GM19438 (cell line): ENCODE measurements around the gene BCL2.

ENCODE experiments used
- ATAC-seq: cut with Tn5 transposase; IDR thresholded peaks from one replicate; pipeline ENCODE4 v1.9.1; 2021; ENCODE audit warnings: low read depth; ENCODE audit not compliant: unreplicated experiment

BCL2 gene

GRCh38 chr18:63262369-63263335 lies 56.9 kb downstream of the BCL2 start:
- ATAC-seq = no peak

DNA sequence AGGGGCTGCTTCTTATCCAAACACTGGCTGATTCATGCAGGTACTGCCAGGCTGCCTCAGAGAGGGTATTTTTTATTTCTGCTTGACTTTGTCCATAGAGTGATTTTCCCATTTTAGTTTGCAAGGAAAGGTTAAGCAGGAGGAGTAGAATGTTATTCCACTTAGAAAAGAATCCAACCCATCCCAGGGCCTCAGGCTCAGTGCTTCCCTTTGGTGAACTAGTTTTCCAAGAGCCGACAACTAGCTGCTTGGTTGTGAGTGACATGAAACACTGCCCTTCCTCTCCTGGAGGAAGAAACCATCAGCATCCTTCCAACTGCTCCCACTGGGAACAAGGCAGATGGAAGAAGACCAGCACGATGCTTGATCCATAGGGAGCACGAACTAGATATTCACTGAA lies 58.5 kb downstream of the BCL2 start:
- no peak for ATAC-seq

GRCh38 chr18:63260380-63260754 lies 59.2 kb downstream of the BCL2 start:
- ATAC-seq = no peak

- ATAC-seq = no peak
Measured at GRCh38 chr18:63259567-63260379, 59.8 kb downstream of the BCL2 start.

GRCh38 chr18:63258749-63259566 lies 60.6 kb downstream of the BCL2 start:
- no peak for ATAC-seq

- no peak for ATAC-seq
Measured at GRCh38 chr18:63257453-63257852, 62.1 kb downstream of the BCL2 start.

DNA sequence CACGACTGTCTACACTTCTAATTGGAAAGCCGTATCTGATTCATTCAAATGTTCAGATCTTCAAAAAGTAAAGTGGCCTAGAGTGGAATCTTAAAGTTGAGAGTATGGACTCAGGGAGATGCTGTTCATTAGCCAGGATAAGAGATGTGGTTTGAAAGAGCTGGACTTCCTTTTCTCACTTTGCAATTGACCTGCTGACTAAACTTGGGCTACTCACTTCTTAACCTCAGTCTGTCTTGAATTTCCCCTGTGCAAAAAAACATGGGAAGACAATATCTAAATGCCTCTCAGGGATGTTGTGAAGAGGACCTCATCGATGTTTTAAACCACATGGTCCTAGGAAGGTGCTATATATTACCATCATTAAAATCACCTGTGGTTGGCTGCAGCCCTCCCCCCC lies 64.1 kb downstream of the BCL2 start:
- no peak for ATAC-seq

GRCh38 chr18:63254716-63255399 lies 64.7 kb downstream of the BCL2 start:
- ATAC-seq = no peak

- ATAC-seq = no peak
Measured at GRCh38 chr18:63253428-63254372, 65.9 kb downstream of the BCL2 start.

DNA sequence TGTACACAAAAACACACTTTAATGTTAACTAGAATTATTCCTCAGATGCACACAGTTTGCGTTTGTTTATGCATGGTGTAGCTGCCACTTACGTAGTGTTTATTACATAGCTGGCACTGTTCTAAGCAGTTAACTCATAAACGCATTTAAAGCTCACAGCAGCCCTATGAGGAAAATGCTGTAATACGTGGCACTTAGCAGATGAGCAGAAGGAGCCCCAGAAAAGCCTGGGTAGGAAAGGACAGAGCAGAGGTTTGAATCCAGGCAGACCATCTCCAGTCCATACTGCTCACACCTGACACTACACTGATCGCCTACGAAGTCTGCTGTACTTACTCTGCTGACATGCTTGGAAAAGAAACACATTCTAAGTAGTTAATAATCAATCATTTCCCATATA lies 66.6 kb downstream of the BCL2 start:
- ATAC-seq = no peak

GRCh38 chr18:63249771-63250170 lies 69.8 kb downstream of the BCL2 start:
- no peak for ATAC-seq

GRCh38 chr18:63247926-63248325 lies 71.6 kb downstream of the BCL2 start:
- ATAC-seq = no peak

- ATAC-seq = no peak
Measured at GRCh38 chr18:63247506-63247905, 72.1 kb downstream of the BCL2 start.

- ATAC-seq = no peak
Measured at GRCh38 chr18:63245600-63245999, 74.0 kb downstream of the BCL2 start.

- no peak for ATAC-seq
Measured at GRCh38 chr18:63244607-63245006, 75.0 kb downstream of the BCL2 start.

DNA sequence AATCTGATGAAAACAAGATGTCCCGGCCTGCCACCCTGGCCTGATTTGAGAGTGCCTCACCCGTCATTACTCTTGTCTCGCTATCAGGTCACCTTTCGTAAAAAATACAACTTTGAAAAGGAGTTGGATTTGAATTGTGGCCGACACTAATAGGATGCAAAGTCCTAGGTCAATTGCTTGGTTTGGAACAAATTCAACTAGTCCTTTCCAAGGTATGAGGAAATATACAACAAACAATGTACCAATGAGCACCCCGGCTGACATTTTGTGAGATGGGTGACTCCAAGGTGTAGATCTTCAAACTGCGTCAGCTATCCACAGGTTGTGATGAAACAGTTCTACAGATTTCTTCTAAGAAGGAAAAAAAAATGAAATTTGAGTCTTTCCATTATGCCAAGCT lies 77.8 kb downstream of the BCL2 start:
- ATAC-seq = no peak

DNA sequence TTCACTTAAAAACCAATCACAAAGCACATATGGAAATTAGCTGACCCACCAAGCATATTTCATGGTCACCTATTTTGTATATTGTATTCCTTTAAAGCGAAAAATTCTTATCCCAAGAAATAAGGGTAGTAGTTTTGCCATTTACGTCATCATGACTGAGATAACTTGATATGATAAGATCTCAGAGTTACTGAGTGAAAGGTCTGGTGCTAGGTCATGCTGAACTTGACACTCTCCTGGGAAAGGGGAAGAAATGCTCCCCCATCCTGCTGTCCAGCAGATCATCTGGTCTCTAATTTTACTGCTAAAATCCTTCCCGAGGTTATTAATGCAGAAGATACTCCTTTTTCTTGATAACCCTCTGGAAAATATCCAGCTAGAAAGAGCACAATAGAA lies 78.3 kb downstream of the BCL2 start:
- ATAC-seq = no peak

- no peak for ATAC-seq
Measured at GRCh38 chr18:63240531-63241316, 78.8 kb downstream of the BCL2 start.
